Ishikawa (cell line): Measurements from ENCODE around the gene CERS6.

Source experiments
- CEBPB ChIP-seq: IDR thresholded peaks from 2 replicates; pipeline ENCODE4 v1.6.1; 2012
- CREB1 ChIP-seq: IDR thresholded peaks from 2 replicates; pipeline ENCODE4 v1.6.1; 2012; ENCODE audit warnings: low read depth
- EP300 ChIP-seq: IDR thresholded peaks from 2 replicates; pipeline ENCODE4 v1.6.1; 2012; ENCODE audit warnings: borderline replicate concordance
- TAF1 ChIP-seq: IDR thresholded peaks from 2 replicates; pipeline ENCODE4 v1.6.1; 2012; ENCODE audit warnings: low read depth, mild to moderate bottlenecking
- TEAD4 ChIP-seq: IDR thresholded peaks from 2 replicates; pipeline ENCODE4 v1.6.1; 2012
- YY1 ChIP-seq: IDR thresholded peaks from 2 replicates; pipeline ENCODE4 v1.6.1; 2012; ENCODE audit warnings: low read depth
- ZBTB7A ChIP-seq: IDR thresholded peaks from 2 replicates; pipeline ENCODE4 v1.6.1; 2012; ENCODE audit warnings: low read depth
- TF ChIP-seq, protein P1 (sequence below): IDR thresholded peaks from 2 replicates; pipeline ENCODE4 v1.6.1; 2012
- TF ChIP-seq, protein P2 (sequence below): IDR thresholded peaks from 2 replicates; pipeline ENCODE4 v1.6.1; 2012

DNA sequence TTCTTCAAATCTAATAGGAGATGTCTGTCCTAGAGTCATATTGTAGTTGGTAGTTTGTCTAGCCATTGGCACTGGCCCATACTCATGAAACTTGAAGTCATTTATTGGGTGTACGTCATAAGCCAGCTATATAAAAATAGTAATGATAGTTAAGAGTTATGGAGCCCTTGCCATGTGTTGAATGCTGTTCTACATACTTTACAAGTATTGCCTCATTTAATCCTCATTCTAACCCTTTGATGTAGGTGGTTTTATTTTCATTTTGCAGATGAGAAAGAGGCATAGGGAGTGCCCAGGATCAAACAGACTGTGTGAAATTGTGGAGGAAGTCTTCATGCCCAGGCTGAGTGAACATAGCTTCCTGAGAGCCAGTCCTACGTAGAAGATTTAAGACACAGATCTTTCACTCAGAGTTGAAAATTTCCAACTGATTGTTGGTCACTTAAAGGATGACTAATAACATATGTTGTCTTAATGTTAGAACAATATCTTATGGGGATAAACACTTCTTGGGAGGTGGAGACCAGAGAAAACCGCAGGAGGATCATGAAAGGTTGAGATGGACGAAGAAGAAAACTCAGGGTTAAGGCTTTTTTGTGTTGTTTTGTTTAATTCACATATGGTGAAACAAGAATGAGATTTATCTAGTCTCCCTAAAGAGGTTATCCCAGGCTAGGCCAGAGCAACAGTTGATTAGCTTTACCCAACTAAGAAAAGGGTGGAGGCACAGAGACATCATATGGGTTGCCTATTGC, 156.0 kb downstream of the CERS6 start:
- TF ChIP-seq, protein P1, sequence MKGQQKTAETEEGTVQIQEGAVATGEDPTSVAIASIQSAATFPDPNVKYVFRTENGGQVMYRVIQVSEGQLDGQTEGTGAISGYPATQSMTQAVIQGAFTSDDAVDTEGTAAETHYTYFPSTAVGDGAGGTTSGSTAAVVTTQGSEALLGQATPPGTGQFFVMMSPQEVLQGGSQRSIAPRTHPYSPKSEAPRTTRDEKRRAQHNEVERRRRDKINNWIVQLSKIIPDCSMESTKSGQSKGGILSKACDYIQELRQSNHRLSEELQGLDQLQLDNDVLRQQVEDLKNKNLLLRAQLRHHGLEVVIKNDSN = no peak
- TF ChIP-seq EP300 (no peak), TEAD4 (no peak), CREB1 (no peak), CEBPB (no peak), ZBTB7A (no peak), TAF1 (no peak), YY1 (no peak)
- TF ChIP-seq, protein P2, sequence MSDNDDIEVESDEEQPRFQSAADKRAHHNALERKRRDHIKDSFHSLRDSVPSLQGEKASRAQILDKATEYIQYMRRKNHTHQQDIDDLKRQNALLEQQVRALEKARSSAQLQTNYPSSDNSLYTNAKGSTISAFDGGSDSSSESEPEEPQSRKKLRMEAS = no peak
